Measurements from ENCODE around the gene KCNN4.
"Not testable (repeated sequence)": the region's sequence is repeated elsewhere in the genome, so short reads cannot be mapped to it uniquely, and the experiment has no call there.

The KCNN4 gene

GRCh38 chr19:43798546-43799409 is 18.0 kb upstream of the KCNN4 start:
- peak; percentile 81 for DNase-seq

- no peak for DNase-seq
These were observed 17.3 kb upstream of the KCNN4 start for GRCh38 chr19:43798026-43798545.

GRCh38 chr19:43797556-43797955 is 16.8 kb upstream of the KCNN4 start:
- no peak for DNase-seq

GRCh38 chr19:43797118-43797517 is 16.3 kb upstream of the KCNN4 start:
- DNase-seq = no peak

DNA sequence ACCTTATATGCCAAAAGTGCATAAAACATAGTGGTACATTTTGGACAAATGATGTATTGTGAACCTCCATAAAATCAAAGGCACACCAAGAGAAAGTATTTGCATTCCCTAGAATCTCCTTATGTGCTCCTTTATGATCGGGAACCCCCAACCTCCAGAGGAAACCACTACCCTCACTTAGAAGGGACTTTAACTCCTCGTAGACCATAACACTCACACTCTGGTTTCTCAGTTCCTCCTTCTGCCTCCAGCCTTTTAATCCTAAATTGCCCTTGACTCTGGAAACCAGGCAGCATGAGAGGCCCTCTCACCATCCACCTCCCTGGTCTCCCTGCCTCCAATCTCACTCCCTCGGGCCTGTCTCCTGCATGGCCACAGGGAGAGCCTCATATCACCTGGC is 9.8 kb upstream of the KCNN4 start:
- no peak for DNase-seq

- DNase-seq = peak; percentile 28
These were observed 8.3 kb upstream of the KCNN4 start for GRCh38 chr19:43789029-43789428.

- DNase-seq = no peak
These were observed 5.9 kb upstream of the KCNN4 start for GRCh38 chr19:43786665-43787064.

DNA sequence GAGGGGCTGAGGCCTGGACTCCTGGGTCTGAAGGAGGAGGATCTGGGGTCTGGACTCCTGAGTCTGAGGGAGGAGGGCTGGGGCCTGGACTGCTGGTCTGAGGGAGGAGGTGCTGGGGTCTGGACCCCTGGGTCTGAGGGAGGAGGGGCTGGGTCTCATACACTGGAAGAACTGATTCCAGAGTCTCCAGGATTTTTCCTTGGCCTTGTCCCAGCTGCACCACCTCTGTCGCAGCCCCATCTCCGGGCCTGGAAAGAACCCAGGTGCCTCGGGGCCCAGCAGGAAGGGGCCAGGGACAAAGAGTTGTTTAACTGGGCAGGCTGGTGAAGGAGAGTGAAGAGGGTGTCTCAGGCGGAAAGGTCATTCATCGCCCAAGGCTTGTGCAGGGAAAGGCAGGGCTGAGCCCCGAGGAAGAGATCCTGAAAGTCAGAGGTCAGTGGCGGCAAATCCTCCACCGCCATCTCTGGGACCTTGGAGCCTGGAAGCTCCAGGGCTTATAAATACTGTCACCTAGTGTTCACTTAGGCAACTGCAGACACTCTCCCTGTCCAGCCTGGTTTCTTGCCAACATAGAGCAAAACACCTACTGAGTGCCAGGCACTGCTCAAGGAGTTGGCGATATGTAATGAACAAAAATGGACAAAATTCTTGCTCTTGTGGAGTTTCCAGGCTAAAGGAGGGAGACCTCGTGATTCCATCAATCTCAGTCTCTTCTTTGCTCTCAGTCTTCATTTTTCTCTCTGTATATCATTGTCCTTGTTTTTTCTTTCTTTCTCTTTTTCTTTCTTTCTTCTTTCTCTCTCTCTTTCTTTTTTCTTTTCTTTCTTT is 4.4 kb upstream of the KCNN4 start:
- peak; percentile 61 for DNase-seq

DNA sequence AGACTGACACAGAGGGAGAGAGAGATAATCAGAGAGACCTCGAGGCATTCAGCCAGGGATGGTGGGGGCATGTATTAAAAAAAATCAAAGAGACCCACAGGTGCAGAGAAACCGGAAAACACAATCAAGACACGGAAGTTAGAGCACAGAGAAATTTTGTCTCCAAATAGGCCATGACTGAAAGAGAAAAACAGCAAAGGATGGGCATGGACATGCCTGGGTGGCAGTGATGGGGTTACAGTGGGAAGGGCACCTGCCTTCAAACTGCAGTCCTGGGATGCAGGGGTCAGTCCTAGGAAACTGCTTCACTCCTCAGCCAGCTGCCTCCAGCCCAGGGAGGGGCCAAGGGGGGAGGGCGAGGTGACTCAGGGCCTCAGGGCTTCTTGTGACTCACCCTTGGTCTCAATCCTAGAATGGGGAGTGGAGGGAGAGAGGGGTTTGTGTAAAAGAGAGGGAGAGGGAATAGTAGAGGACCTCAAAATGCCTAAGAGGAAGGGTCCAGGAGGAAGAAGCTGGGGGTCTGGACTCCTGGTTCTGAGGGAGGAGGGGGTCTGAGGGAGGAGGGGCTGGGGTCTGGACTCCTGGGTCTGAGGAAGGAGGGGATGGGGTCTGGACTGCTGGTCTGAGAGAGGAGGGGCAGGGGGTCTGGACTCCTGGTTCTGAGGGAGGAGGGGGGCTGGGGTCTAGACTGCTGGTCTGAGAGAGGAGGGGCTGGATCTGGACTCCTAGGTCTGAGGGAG is 3.6 kb upstream of the KCNN4 start:
- DNase-seq = peak; percentile 80

GRCh38 chr19:43783636-43784035 is 2.9 kb upstream of the KCNN4 start:
- no peak for DNase-seq

DNA sequence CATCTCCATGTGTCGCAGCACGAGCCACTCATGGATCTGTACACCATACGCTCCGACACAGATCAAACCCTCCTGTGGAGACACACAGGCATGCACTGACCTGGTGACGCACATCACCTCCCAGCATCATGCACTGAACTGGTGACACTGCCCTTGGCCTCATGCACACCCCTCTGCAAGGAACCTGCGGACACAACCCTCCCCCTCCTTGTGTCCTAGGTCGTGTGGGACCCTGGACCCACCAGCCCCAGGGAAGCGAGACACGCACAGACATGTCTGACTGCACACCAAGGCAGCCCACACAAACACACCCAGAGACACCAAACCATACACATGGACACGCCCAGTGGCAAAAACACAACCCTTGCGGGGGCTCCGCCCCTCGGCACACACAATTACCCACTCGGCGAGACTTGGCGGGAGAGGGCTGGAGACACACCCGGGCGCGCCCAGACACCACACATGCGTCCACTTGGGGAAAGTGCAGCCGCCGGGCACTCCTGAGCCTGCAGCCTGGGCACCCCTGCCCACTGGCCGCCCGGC is 2.0 kb upstream of the KCNN4 start:
- DNase-seq = no peak

DNA sequence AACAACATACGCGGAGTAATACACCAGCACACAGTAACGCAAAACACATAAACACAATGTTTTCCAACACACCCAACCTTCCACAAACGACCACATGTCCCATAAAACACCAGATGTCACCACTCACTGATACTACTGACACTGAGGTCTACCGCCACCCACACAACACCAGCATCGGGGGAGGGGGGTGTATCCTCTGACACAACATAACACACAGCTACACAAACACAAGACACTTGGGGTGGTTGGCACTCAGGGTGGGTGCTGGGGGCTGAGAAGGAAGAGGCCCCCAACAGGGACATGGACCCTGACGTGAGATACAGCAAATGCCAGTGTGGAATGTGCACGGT is 1.5 kb upstream of the KCNN4 start:
- no peak for DNase-seq

GRCh38 chr19:43781630-43782310 is 997 bp upstream of the KCNN4 start:
- peak; percentile 23 for DNase-seq

- DNase-seq = peak; percentile 46
These were observed 953 bp downstream of the KCNN4 start for GRCh38 chr19:43779820-43780219.

GRCh38 chr19:43779147-43779819 is 1.5 kb downstream of the KCNN4 start:
- no peak for DNase-seq

- no peak for DNase-seq
These were observed 2.1 kb downstream of the KCNN4 start for GRCh38 chr19:43778651-43779050.

- DNase-seq = peak; percentile 73
These were observed 3.5 kb downstream of the KCNN4 start for GRCh38 chr19:43777163-43777695.

DNA sequence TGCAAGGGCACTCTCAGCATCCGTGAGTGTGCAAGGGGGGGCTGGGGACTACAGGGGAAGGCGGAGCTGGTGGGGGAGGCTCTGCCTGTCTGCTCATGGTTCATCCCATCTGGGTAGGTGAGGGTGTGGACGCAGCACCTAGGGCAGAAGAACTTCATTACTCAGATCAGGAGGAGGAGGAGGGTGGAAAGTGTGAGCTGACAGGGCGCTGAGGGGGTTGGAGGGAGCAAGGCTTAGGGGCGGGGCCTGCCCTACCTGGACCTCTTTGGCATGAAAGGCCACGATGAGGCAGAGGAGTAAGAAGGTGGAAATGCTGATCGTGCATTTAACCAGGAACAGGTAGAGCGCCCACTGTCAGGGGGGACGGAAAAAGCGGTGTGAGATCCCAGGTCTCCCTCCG is 4.5 kb downstream of the KCNN4 start:
- DNase-seq = peak; percentile 52

- DNase-seq = no peak
These were observed 5.4 kb downstream of the KCNN4 start for GRCh38 chr19:43775299-43775890.

DNA sequence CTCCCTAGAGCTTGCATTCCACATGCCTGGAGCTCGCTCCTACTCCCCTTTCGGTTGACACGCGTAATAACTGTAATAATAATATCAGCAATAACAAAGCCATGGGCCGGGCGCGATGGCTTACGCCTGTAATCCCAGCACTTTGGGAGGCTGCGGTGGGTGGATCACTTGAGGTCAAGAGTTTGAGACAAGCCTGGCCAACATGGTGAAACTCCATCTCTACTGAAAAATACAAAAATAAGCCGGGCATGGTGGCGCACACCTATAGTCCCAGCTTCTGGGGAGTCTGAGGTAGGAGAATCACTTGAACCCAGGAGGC is 5.9 kb downstream of the KCNN4 start:
- not testable (repeated sequence) for DNase-seq

Data from CD4-positive, alpha-beta T cell treated with Interleukin-6 for 4 hours (primary cell).